Measurements from ENCODE around the gene BMP15. TPM values are rescaled to one million over a fixed set of nuclear protein-coding genes. Genes with fewer than 3 reads are reported as not detected.

Gene BMP15
- total and polyA plus RNA-seq, 2 of the 8 experiments (the other 6 are each of a cell fraction or from before 2014, with no cell fraction given): not detected

DNA sequence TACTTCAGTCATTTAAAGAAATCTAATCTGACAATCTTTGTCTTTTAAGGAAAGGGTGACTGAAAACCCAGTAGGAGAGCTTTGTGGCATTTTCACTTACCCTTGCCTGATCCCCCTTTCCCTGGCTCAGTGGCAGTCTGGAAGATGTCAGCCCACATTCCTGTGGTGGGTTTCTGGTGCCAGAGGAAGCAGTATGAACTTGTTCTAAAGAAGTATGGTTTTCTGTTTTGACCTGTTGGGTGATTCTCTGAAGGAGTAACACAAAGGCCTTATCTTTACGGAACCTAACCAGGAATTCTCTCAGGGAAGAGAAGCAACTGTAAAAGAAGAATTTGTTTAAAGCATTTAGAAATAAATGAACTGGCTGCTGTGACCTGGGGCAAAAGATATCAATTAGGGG, 41.9 kb downstream of the BMP15 start:
- H3K9me3 ChIP-seq (ENCODE audit: insufficient read depth in 2 of 2, low read depth in 1 of 2, low read length in 1 of 2): no peaks in the 10 kb centered on the region
- H3K79me2 ChIP-seq (ENCODE audit: control insufficient read depth in 1 of 2, insufficient read depth in 2 of 2, low read length in 2 of 2): no peaks in the 10 kb centered on the region
- 91% methylated on average over 1 of the region's 1 CpG; no CpG with 5 or more reads in 1 of the 2 experiments for WGBS, 2 experiments (ENCODE audit: extremely low coverage in 1 of 2, insufficient coverage in 1 of 2, insufficient read length in 1 of 2, insufficient replicate concordance in 2 of 2, low coverage in 1 of 2, low lambda C conversion rate in 2 of 2, missing lambda C conversion rate in 1 of 2)
- no peaks in the 10 kb centered on the region for H3K23me2 ChIP-seq (ENCODE audit: low read depth, low read length)
- no peak overlapping the region for H3K56ac ChIP-seq (replicated peaks; ENCODE audit: insufficient read length, low read depth, low read length)
- POLR2A ChIA-PET (ENCODE audit: partially characterized antibody): no interaction called here
- no peak overlapping the region for H2BK5ac ChIP-seq (ENCODE audit: low read depth, low read length)
- H2AK5ac ChIP-seq (ENCODE audit: low read depth, low read length): no peak overlapping the region
- H3K27ac ChIP-seq (ENCODE audit: low read depth, low read length): no peak overlapping the region
- H3K4me2 ChIP-seq (ENCODE audit: insufficient read depth in 1 of 2, low read depth in 2 of 2, low read length in 2 of 2): no peak overlapping the region
- no peak overlapping the region for H4K5ac ChIP-seq (ENCODE audit: insufficient read length, low read depth, low read length)
- H3K4me3 ChIP-seq (ENCODE audit: extremely low read depth in 1 of 4, insufficient read depth in 2 of 4, low read depth in 3 of 4, low read length in 4 of 4): no peak overlapping the region
- no peaks in the 10 kb centered on the region for H3K36me3 ChIP-seq (ENCODE audit: control insufficient read depth in 2 of 4, insufficient read depth in 4 of 4, low read length in 3 of 4)
- no peak overlapping the region for H3K23ac ChIP-seq (ENCODE audit: insufficient read length)
- H3K4me1 ChIP-seq (replicated peaks in 1 of 4; ENCODE audit: control insufficient read depth in 3 of 4, insufficient read depth in 4 of 4, low read length in 3 of 4): no peaks in the 10 kb centered on the region
- no peak overlapping the region for H2AFZ ChIP-seq (ENCODE audit: low read length)
- H3K18ac ChIP-seq (ENCODE audit: extremely low read depth, low read length): no peak overlapping the region
- no peak overlapping the region for H4K91ac ChIP-seq (replicated peaks; ENCODE audit: insufficient read length, low read length)
- no peak overlapping the region for H3K14ac ChIP-seq (ENCODE audit: insufficient read length)
- H3K4ac ChIP-seq (replicated peaks; ENCODE audit: insufficient read length, low read depth, low read length): no peak overlapping the region
- no peak for DNase-seq (ENCODE audit: low read depth in 1 of 2, low spot score in 2 of 2)
- H4K8ac ChIP-seq (ENCODE audit: extremely low read depth, insufficient read depth, low read length): no peak overlapping the region
- H3K9ac ChIP-seq (replicated peaks in 1 of 4; ENCODE audit: extremely low read depth in 1 of 4, low read depth in 3 of 4, low read length in 3 of 4): no peak overlapping the region
- no peak overlapping the region for H2BK20ac ChIP-seq (ENCODE audit: low read length)
- H4K20me1 ChIP-seq (replicated peaks in 1 of 2; ENCODE audit: control insufficient read depth in 1 of 2, insufficient read depth in 2 of 2, low read length in 2 of 2): no peaks in the 10 kb centered on the region
- CTCF ChIA-PET (ENCODE audit: partially characterized antibody): no interaction called here
- FAIRE-seq: no peak
- no peak overlapping the region for H2BK15ac ChIP-seq (ENCODE audit: low read length)
- no peaks in the 10 kb centered on the region for H3K27me3 ChIP-seq (replicated peaks in 1 of 4; ENCODE audit: control insufficient read depth in 3 of 4, extremely low read depth in 1 of 4, insufficient read depth in 3 of 4, low read length in 3 of 4)
- no peaks in the 10 kb centered on the region for H3K79me1 ChIP-seq (ENCODE audit: low read depth, low read length)
- H2BK120ac ChIP-seq (replicated peaks; ENCODE audit: low read depth, low read length): no peak overlapping the region
- H2BK12ac ChIP-seq (ENCODE audit: low read depth, low read length): no peak overlapping the region
- no peak for TF ChIP-seq EP300 (IDR thresholded peaks at IDR 0.05; ENCODE audit: borderline replicate concordance in 1 of 2, low read depth in 2 of 2, low read length in 2 of 2)
- no peak for TF ChIP-seq BRCA1 (IDR thresholded peaks at IDR 0.05; ENCODE audit: low read depth, low read length)
- no peak for TF ChIP-seq NRF1 (IDR thresholded peaks at IDR 0.05; ENCODE audit: low read depth, low read length)
- TF ChIP-seq, protein P1, sequence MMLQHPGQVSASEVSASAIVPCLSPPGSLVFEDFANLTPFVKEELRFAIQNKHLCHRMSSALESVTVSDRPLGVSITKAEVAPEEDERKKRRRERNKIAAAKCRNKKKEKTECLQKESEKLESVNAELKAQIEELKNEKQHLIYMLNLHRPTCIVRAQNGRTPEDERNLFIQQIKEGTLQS (IDR thresholded peaks at IDR 0.05; ENCODE audit: insufficient read depth, low read depth, low read length): no peak
- TF ChIP-seq RBBP5 (IDR thresholded peaks at IDR 0.05; ENCODE audit: borderline replicate concordance, low read depth, low read length): no peak
- no peak for TF ChIP-seq CHD1 (IDR thresholded peaks at IDR 0.05; ENCODE audit: low read depth, low read length)
- no peak for TF ChIP-seq ATF2 (IDR thresholded peaks at IDR 0.05; ENCODE audit: low read length)
- TF ChIP-seq TCF12 (IDR thresholded peaks at IDR 0.05; ENCODE audit: low read depth, low read length): no peak
- TF ChIP-seq RFX5 (IDR thresholded peaks at IDR 0.05; ENCODE audit: borderline replicate concordance, low read depth, low read length): no peak

All from H1 (cell line).